B cell (primary cell): ENCODE results near the gene CPNE9. TPM values are rescaled to one million over a fixed set of nuclear protein-coding genes. Genes with fewer than 3 reads are reported as not detected.

Experiments
- ATAC-seq: fragments of 200-7000 bp; cut with Tn5 transposase; one replicate; pipeline ENCODE4 v1.10.0; 2021; ENCODE audit warnings: low read depth, mild to moderate bottlenecking, moderate number of reproducible peaks, moderate library complexity
- CTCF ChIA-PET: fragments of 350-600 bp; sonication (Branson Sonifier 250); formaldehyde crosslinking; loops from one replicate; lab custom pipeline; 2021; ENCODE audit warnings: antibody characterized with exemption, inconsistent platforms; lab: Charles Lee
- POLR2A ChIA-PET: fragments of 350-600 bp; sonication (Branson Sonifier 250); formaldehyde crosslinking; loops from one replicate; lab custom pipeline; 2021; ENCODE audit warnings: antibody characterized with exemption; lab: Charles Lee
- DNase-seq: peaks from one replicate; pipeline ENCODE4 v3.0.0; 2013
- H2AFZ ChIP-seq: 2 replicates; pipeline ENCODE4 v1.6.1; 2012; ENCODE audit warnings: mild to moderate bottlenecking, low read depth, low read length; ENCODE audit not compliant: insufficient read depth, poor library complexity, severe bottlenecking
- H3K27ac ChIP-seq, 2 donors: 1 replicate in 1 of 2; 2 replicates in 1 of 2; pipeline ENCODE4 v1.5.1; 2012 to 2013; ENCODE audit warnings: low read length in 2 of 2, mild to moderate bottlenecking in 2 of 2, moderate library complexity in 1 of 2
- H3K27me3 ChIP-seq, 4 experiments: fragments of 200-600 bp in 1 of 4; sonication (generic) in 1 of 4; replicated peaks in 1 of 4; 1 replicate in 2 of 4; 2 replicates in 2 of 4; pipeline versions ENCODE4 v1.6.1 to v1.7.0; 2013 to 2016; ENCODE audit warnings: low read length in 3 of 4, mild to moderate bottlenecking in 2 of 4, mixed read lengths in 1 of 4, moderate library complexity in 1 of 4; ENCODE audit not compliant: insufficient read depth in 4 of 4, control insufficient read depth in 3 of 4; ENCODE audit errors: control extremely low read depth in 1 of 4
- H3K36me3 ChIP-seq, 2 experiments: replicated peaks in 1 of 2; 1 replicate in 1 of 2; 2 replicates in 1 of 2; pipeline versions ENCODE4 v1.6.1 to v1.7.1; 2013; ENCODE audit warnings: low read length in 1 of 2; ENCODE audit not compliant: insufficient read depth in 2 of 2, control insufficient read depth in 1 of 2; ENCODE audit errors: control extremely low read depth in 1 of 2, extremely low read depth in 1 of 2
- H3K4me1 ChIP-seq, 2 donors: fragments of 200-600 bp in 1 of 2; sonication (generic) in 1 of 2; 1 replicate in 1 of 2; 2 replicates in 1 of 2; pipeline versions ENCODE4 v1.5.1 to v1.6.1; 2013 to 2017; ENCODE audit warnings: low read length in 2 of 2; ENCODE audit not compliant: control insufficient read depth in 2 of 2, insufficient read depth in 2 of 2
- H3K4me2 ChIP-seq: replicated peaks from 2 replicates; pipeline ENCODE3; 2012; ENCODE audit warnings: mild to moderate bottlenecking, low read depth, low read length; ENCODE audit not compliant: poor library complexity, severe bottlenecking
- H3K4me3 ChIP-seq, 5 experiments: fragments of 200-600 bp in 1 of 5; sonication (generic) in 1 of 5; 1 replicate in 3 of 5; 2 replicates in 2 of 5; pipeline versions ENCODE4 v1.5.1 to v1.7.0; 2011 to 2016; ENCODE audit warnings: low read length in 4 of 5, mild to moderate bottlenecking in 4 of 5, low read depth in 2 of 5, control low read depth in 1 of 5, moderate library complexity in 1 of 5; ENCODE audit not compliant: insufficient read depth in 1 of 5; ENCODE audit errors: control extremely low read depth in 1 of 5, extremely low read depth in 1 of 5
- H3K79me2 ChIP-seq: fragments of 200-600 bp; sonication (generic); one replicate; pipeline ENCODE4 v1.6.0; 2016; ENCODE audit warnings: low read length; ENCODE audit not compliant: control insufficient read depth, insufficient read depth
- H3K9ac ChIP-seq: fragments of 200-600 bp; sonication (generic); 2 replicates; pipeline ENCODE4 v1.6.1; 2017; ENCODE audit warnings: mild to moderate bottlenecking, low read length, moderate library complexity
- H3K9me3 ChIP-seq, 3 donors: one replicate each; pipeline versions ENCODE4 v1.6.1 to v1.7.1; 2013; ENCODE audit warnings: low read length in 2 of 3; ENCODE audit not compliant: control insufficient read depth in 2 of 3, insufficient read depth in 1 of 3; ENCODE audit errors: control extremely low read depth in 1 of 3
- H4K20me1 ChIP-seq: 2 replicates; pipeline ENCODE4 v1.6.0; 2012; ENCODE audit warnings: mild to moderate bottlenecking, low read length; ENCODE audit not compliant: insufficient read depth, control insufficient read depth, poor library complexity, severe bottlenecking
- H3K27ac Mint-ChIP-seq: one replicate; pipeline ENCODE4 v1.8.0; 2021; ENCODE audit warnings: mixed read lengths
- H3K27me3 Mint-ChIP-seq: one replicate; pipeline ENCODE4 v1.8.0; 2021; ENCODE audit warnings: mixed read lengths
- H3K4me1 Mint-ChIP-seq: one replicate; pipeline ENCODE4 v1.8.0; 2021; ENCODE audit warnings: mixed read lengths
- H3K4me3 Mint-ChIP-seq: one replicate; pipeline ENCODE4 v1.8.0; 2021; ENCODE audit warnings: mixed read lengths
- H3K9me3 Mint-ChIP-seq: one replicate; pipeline ENCODE4 v1.8.0; 2022; ENCODE audit warnings: mixed read lengths; ENCODE audit not compliant: insufficient read depth
- CTCF ChIP-seq: fragments of 200-600 bp; IDR thresholded peaks from one replicate; pipeline ENCODE4 v1.8.0; 2022; ENCODE audit warnings: antibody characterized with exemption, mild to moderate bottlenecking
- EZH2 ChIP-seq: IDR thresholded peaks from 2 replicates; pipeline ENCODE4 v1.6.1; 2012; ENCODE audit warnings: borderline replicate concordance, low read depth, mild to moderate bottlenecking, moderate library complexity, low read length; ENCODE audit not compliant: insufficient read depth, poor library complexity, severe bottlenecking
- WGBS: methylation state at CpG from one replicate; pipeline ENCODE4 v1.1.5; 2013; ENCODE audit warnings: missing lambda C conversion rate; ENCODE audit not compliant: insufficient coverage; 5-methylcytosine and 5-hydroxymethylcytosine counted together
- intact Hi-C: fragments of 100-400 bp; cut with micrococcal nuclease; formaldehyde crosslinking; loops from one replicate; pipeline ENCODE4 v1.10.0; 2022
- polyA plus RNA-seq: library from polyadenylated mRNA; depleted of rRNA; stranded (reverse); fragments of >200 nt; gene quantifications from 2 replicates; pipeline ENCODE4 v1.2.3, GENCODE V29; 2012
- total RNA-seq, 2 donors: library from RNA; stranded (reverse); fragments of 120-200 nt in 1 of 2; gene quantifications; 1 replicate in 1 of 2; 2 replicates in 1 of 2; pipeline versions ENCODE4 v1.2.3 to v1.2.4, GENCODE V29; 2013 to 2022

CPNE9 gene
- total and polyA plus RNA-seq, 2 donors (not counting 1 experiment from before 2014, with no cell fraction given): 0.30 to 0.37 TPM

- H2AFZ ChIP-seq: no peak overlapping the region
- ATAC-seq: peak; percentile 97
- under 1% methylated on average over 9 of the region's 15 CpGs for WGBS
These were observed 12.9 kb upstream of the CPNE9 start for GRCh38 chr3:9690451-9691450.

More at GRCh38 chr3:9690451-9691450, 12.9 kb upstream of the CPNE9 start:
- H3K27me3 ChIP-seq: no peaks in the 10 kb centered on the region
- no peaks in the 10 kb centered on the region for H3K9me3 ChIP-seq
- no peaks in the 10 kb centered on the region for H3K79me2 ChIP-seq
- no peak overlapping the region for H3K4me3 ChIP-seq
- DNase-seq: peak; percentile 66
- H3K4me2 ChIP-seq: peak overlapping the region; percentile 1
- no peaks in the 10 kb centered on the region for H3K27me3 Mint-ChIP-seq
- no peak for TF ChIP-seq EZH2
- TF ChIP-seq CTCF: no peak
- H3K4me3 Mint-ChIP-seq: no peak overlapping the region
- H4K20me1 ChIP-seq: peaks cover 98% of the 10 kb centered on the region
- no peak overlapping the region for H3K9ac ChIP-seq
- POLR2A ChIA-PET: no interaction called here
- H3K9me3 Mint-ChIP-seq: no peaks in the 10 kb centered on the region
- peaks cover 25% of the 10 kb centered on the region for H3K4me1 Mint-ChIP-seq
- CTCF ChIA-PET: interaction anchor here (0.9 to 1.7 kb wide), 4 partner anchors 12 to 337 kb away, joined by 3 to 7 read pairs (median 4); no protein-coding TSS in a partner anchor
- peaks cover 17 to 27% of the 10 kb centered on the region in 2 donors for H3K4me1 ChIP-seq
- peaks cover 0 to 99% of the 10 kb centered on the region in 2 experiments for H3K36me3 ChIP-seq
- H3K27ac Mint-ChIP-seq: no peak overlapping the region
- no peak overlapping the region for H3K27ac ChIP-seq
- intact Hi-C loops: loop anchor here (1.0 kb wide), 1 partner anchor 37 kb away; no protein-coding TSS in a partner anchor
